ENCODE measurements around the gene NTRK3. TPM values are rescaled to one million over a fixed set of nuclear protein-coding genes. Genes with fewer than 3 reads are reported as not detected.

NTRK3 gene
- total RNA-seq, 1 experiment from 2014 or later = not detected

GRCh38 chr15:87949151-87949574 is 307.4 kb downstream of the NTRK3 start:
- Histone ChIP-seq H3K27me3 (ENCODE audit: low read length) (no peaks in the 10 kb centered on the region), H3K79me2 (ENCODE audit: low read length) (no peaks in the 10 kb centered on the region), H3K9me2 (replicated peaks; ENCODE audit: low read length) (no peaks in the 10 kb centered on the region), H3K9me3 (ENCODE audit: low read length) (no peaks in the 10 kb centered on the region), H2AFZ (ENCODE audit: low read length) (no peak overlapping the region), H3K4me3 (ENCODE audit: low read length) (no peak overlapping the region), H3K9ac (ENCODE audit: low read length) (no peak overlapping the region), H3K27ac (ENCODE audit: low read length) (no peak overlapping the region), H3K4me1 (ENCODE audit: insufficient read depth, low read length) (no peaks in the 10 kb centered on the region), H3K4me2 (ENCODE audit: low read length) (no peak overlapping the region), H4K20me1 (ENCODE audit: low read length) (no peaks in the 10 kb centered on the region), H3K36me3 (ENCODE audit: low read depth, low read length) (no peaks in the 10 kb centered on the region), H3F3A (ENCODE audit: low read length, unreplicated experiment) (no peaks in the 10 kb centered on the region)
- DNase-seq = no peak
- BruUV-seq (replicated peaks) = no TSS peak
- ATAC-seq = no peak
- TF ChIP-seq CTCF (conservative IDR thresholded peaks at IDR 0.05; ENCODE audit: low read depth, low read length) (no peak), EZH2 (IDR thresholded peaks at IDR 0.05; ENCODE audit: low read length, unreplicated experiment) (no peak)
- ChIA-PET CTCF (no interaction called here), POLR2A (ENCODE audit: unreplicated experiment) (no interaction called here)
- intact Hi-C loops (cut with micrococcal nuclease) = no loop called here

- no peaks in the 10 kb centered on the region for H3K79me2 ChIP-seq (ENCODE audit: low read length)
- no TSS peak for BruUV-seq (replicated peaks)
- H3K9ac ChIP-seq (ENCODE audit: low read length) = no peak overlapping the region
- POLR2A ChIA-PET (ENCODE audit: unreplicated experiment) = interaction anchor here (0.6 kb wide), 1 partner anchor 13 kb away, joined by 5 read pairs; no protein-coding TSS in a partner anchor
- no peak for DNase-seq
- intact Hi-C loops (cut with micrococcal nuclease) = no loop called here
- H3K9me3 ChIP-seq (ENCODE audit: low read length) = no peaks in the 10 kb centered on the region
- ATAC-seq = no peak
- no peaks in the 10 kb centered on the region for H3K4me1 ChIP-seq (ENCODE audit: insufficient read depth, low read length)
- H3K27ac ChIP-seq (ENCODE audit: low read length) = no peak overlapping the region
- no peak overlapping the region for H2AFZ ChIP-seq (ENCODE audit: low read length)
- no peaks in the 10 kb centered on the region for H3K36me3 ChIP-seq (ENCODE audit: low read depth, low read length)
- CTCF ChIA-PET = no interaction called here
- TF ChIP-seq EZH2phosphoT487 (IDR thresholded peaks at IDR 0.05; ENCODE audit: borderline replicate concordance, low read length) (no peak), CTCF (conservative IDR thresholded peaks at IDR 0.05; ENCODE audit: low read depth, low read length) (no peak)
- no peaks in the 10 kb centered on the region for H3K9me2 ChIP-seq (replicated peaks; ENCODE audit: low read length)
- no peak overlapping the region for H3K4me2 ChIP-seq (ENCODE audit: low read length)
- H3K4me3 ChIP-seq (ENCODE audit: low read length) = no peak overlapping the region
- H4K20me1 ChIP-seq (ENCODE audit: low read length) = no peaks in the 10 kb centered on the region
- H3K27me3 ChIP-seq (ENCODE audit: low read length) = no peaks in the 10 kb centered on the region
- H3F3A ChIP-seq (ENCODE audit: low read length, unreplicated experiment) = no peaks in the 10 kb centered on the region
Measured at GRCh38 chr15:87947560-87947959, 309.0 kb downstream of the NTRK3 start.

- BruUV-seq (replicated peaks) = no TSS peak
- Histone ChIP-seq H3K79me2 (ENCODE audit: low read length) (no peaks in the 10 kb centered on the region), H4K20me1 (ENCODE audit: low read length) (no peaks in the 10 kb centered on the region), H3K27ac (ENCODE audit: low read length) (no peak overlapping the region), H3K36me3 (ENCODE audit: low read depth, low read length) (no peaks in the 10 kb centered on the region), H3K9me2 (replicated peaks; ENCODE audit: low read length) (no peaks in the 10 kb centered on the region), H3K9ac (ENCODE audit: low read length) (no peak overlapping the region), H2AFZ (ENCODE audit: low read length) (no peak overlapping the region), H3K4me1 (ENCODE audit: insufficient read depth, low read length) (no peaks in the 10 kb centered on the region), H3K4me3 (ENCODE audit: low read length) (no peak overlapping the region), H3K9me3 (ENCODE audit: low read length) (no peaks in the 10 kb centered on the region), H3K27me3 (ENCODE audit: low read length) (no peaks in the 10 kb centered on the region), H3K4me2 (ENCODE audit: low read length) (no peak overlapping the region), H3F3A (ENCODE audit: low read length, unreplicated experiment) (no peaks in the 10 kb centered on the region)
- no peak for ATAC-seq
- TF ChIP-seq CTCF (conservative IDR thresholded peaks at IDR 0.05; ENCODE audit: low read depth, low read length) (no peak), EZH2phosphoT487 (IDR thresholded peaks at IDR 0.05; ENCODE audit: borderline replicate concordance, low read length) (no peak), EZH2 (IDR thresholded peaks at IDR 0.05; ENCODE audit: low read length, unreplicated experiment) (no peak)
- POLR2A ChIA-PET (ENCODE audit: unreplicated experiment) = no interaction called here
- CTCF ChIA-PET = no interaction called here
- no peak for DNase-seq
- intact Hi-C loops (cut with micrococcal nuclease) = no loop called here
Measured at GRCh38 chr15:87945246-87945645, 311.3 kb downstream of the NTRK3 start.

Measured in PC-3 (cell line).